SU-DHL-6 (cell line): Measurements from ENCODE around the gene SYNRG.

Experiments
- H2AFZ ChIP-seq: fragments of 200-600 bp; sonication (generic); 2 replicates; pipeline ENCODE4 v1.6.1; 2014; ENCODE audit warnings: low read depth, mild to moderate bottlenecking, moderate library complexity, mixed read lengths, antibody characterized with exemption, low read length; ENCODE audit not compliant: severe bottlenecking
- H3F3A ChIP-seq: fragments of 200-600 bp; shearing (Covaris generic); 2 replicates; pipeline ENCODE4 v1.6.0; 2016; ENCODE audit warnings: antibody characterized with exemption, mild to moderate bottlenecking; ENCODE audit not compliant: insufficient read depth
- H3K27ac ChIP-seq: fragments of 200-600 bp; sonication (generic); 2 replicates; pipeline ENCODE4 v1.5.1; 2016; ENCODE audit warnings: low read depth, mild to moderate bottlenecking, low read length, moderate library complexity, mixed read lengths
- H3K27me3 ChIP-seq: fragments of 200-600 bp; sonication (generic), shearing (Covaris generic); 2 replicates; pipeline ENCODE4 v1.6.0; 2014; ENCODE audit warnings: mild to moderate bottlenecking, low read length
- H3K36me3 ChIP-seq: fragments of 200-600 bp; sonication (generic); 2 replicates; pipeline ENCODE4 v1.6.1; 2014; ENCODE audit warnings: mild to moderate bottlenecking, low read length, mixed read lengths
- H3K4me2 ChIP-seq: fragments of 300-600, 200-600 bp; shearing (Covaris generic), sonication (generic); 2 replicates; pipeline ENCODE4 v1.6.0; 2014; ENCODE audit warnings: low read length, low read depth, mild to moderate bottlenecking; ENCODE audit not compliant: poor library complexity, severe bottlenecking
- H3K4me3 ChIP-seq: fragments of 200-600 bp; sonication (generic); 2 replicates; pipeline ENCODE4 v1.5.1; 2014; ENCODE audit warnings: antibody characterized with exemption, low read length, mild to moderate bottlenecking, mixed read lengths; ENCODE audit not compliant: insufficient read depth, poor library complexity, severe bottlenecking
- H3K79me2 ChIP-seq: fragments of 200-600 bp; sonication (generic); 2 replicates; pipeline ENCODE4 v1.6.1; 2014; ENCODE audit warnings: mild to moderate bottlenecking, low read length, moderate library complexity; ENCODE audit not compliant: insufficient read depth
- H3K9ac ChIP-seq: fragments of 200-600 bp; sonication (generic); 2 replicates; pipeline ENCODE4 v1.7.0; 2014; ENCODE audit warnings: mild to moderate bottlenecking, low read length
- H3K9me2 ChIP-seq: fragments of 200-600 bp; sonication (generic); replicated peaks from 2 replicates; pipeline ENCODE4 v1.6.1; 2014; ENCODE audit warnings: low read length; ENCODE audit not compliant: insufficient read depth
- H3K9me3 ChIP-seq: fragments of 200-600 bp; sonication (generic); 2 replicates; pipeline ENCODE4 v1.6.1; 2014; ENCODE audit warnings: low read length, mixed read lengths; ENCODE audit not compliant: insufficient read depth
- H4K20me1 ChIP-seq: fragments of 200-600 bp; sonication (generic); 2 replicates; pipeline ENCODE4 v1.6.1; 2014; ENCODE audit warnings: low read depth, mild to moderate bottlenecking, antibody characterized with exemption, low read length, moderate library complexity, mixed read lengths
- EZH2phosphoT487 ChIP-seq: fragments of 200-600 bp; sonication (generic), shearing (Covaris generic); conservative IDR thresholded peaks from 2 replicates; pipeline ENCODE4 v1.6.1; 2018; ENCODE audit warnings: mild to moderate bottlenecking, antibody characterized with exemption, low read length, moderate library complexity, mixed read lengths
- TF ChIP-seq, protein P1 (sequence below): fragments of 200-600 bp; sonication (generic); IDR thresholded peaks from one replicate; pipeline ENCODE4 v1.5.1; 2017; ENCODE audit warnings: antibody characterized with exemption, mild to moderate bottlenecking, low read length, moderate library complexity; ENCODE audit not compliant: insufficient read depth, poor library complexity, severe bottlenecking

The SYNRG gene

DNA sequence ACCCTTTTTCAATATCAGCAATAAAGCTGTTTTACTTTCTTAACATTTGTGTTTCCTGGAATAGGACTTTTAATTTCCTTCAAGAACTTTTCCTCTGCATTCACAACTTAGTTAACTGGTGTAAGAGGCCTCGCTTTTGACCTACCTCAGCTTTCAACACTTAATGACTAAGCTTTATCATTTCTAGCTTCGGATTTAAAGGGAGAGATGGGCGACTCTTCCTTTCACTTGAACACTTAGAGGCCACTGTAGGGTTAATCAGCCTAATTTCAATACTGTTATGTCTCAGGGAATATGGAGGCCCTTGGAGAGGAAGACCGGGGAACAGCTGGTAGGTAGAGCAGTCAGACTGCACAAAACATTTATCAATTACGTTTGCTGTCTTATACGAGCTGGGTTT lies 4.7 kb downstream of the SYNRG start:
- Histone ChIP-seq H3K4me2 (no peak overlapping the region), H3K79me2 (peaks cover 84% of the 10 kb centered on the region), H3K9me2 (no peaks in the 10 kb centered on the region), H2AFZ (no peak overlapping the region), H3F3A (peaks cover 27% of the 10 kb centered on the region), H4K20me1 (peaks cover 3% of the 10 kb centered on the region; the same call in 1 of the 2 replicates), H3K9me3 (no peaks in the 10 kb centered on the region), H3K9ac (no peak overlapping the region), H3K27ac (no peak overlapping the region), H3K4me3 (no peak overlapping the region), H3K27me3 (no peaks in the 10 kb centered on the region), H3K36me3 (peaks cover 17% of the 10 kb centered on the region; the same call in 1 of the 2 replicates)
- TF ChIP-seq, protein P1, sequence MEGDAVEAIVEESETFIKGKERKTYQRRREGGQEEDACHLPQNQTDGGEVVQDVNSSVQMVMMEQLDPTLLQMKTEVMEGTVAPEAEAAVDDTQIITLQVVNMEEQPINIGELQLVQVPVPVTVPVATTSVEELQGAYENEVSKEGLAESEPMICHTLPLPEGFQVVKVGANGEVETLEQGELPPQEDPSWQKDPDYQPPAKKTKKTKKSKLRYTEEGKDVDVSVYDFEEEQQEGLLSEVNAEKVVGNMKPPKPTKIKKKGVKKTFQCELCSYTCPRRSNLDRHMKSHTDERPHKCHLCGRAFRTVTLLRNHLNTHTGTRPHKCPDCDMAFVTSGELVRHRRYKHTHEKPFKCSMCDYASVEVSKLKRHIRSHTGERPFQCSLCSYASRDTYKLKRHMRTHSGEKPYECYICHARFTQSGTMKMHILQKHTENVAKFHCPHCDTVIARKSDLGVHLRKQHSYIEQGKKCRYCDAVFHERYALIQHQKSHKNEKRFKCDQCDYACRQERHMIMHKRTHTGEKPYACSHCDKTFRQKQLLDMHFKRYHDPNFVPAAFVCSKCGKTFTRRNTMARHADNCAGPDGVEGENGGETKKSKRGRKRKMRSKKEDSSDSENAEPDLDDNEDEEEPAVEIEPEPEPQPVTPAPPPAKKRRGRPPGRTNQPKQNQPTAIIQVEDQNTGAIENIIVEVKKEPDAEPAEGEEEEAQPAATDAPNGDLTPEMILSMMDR, result no peak
- no peak for TF ChIP-seq EZH2phosphoT487

DNA sequence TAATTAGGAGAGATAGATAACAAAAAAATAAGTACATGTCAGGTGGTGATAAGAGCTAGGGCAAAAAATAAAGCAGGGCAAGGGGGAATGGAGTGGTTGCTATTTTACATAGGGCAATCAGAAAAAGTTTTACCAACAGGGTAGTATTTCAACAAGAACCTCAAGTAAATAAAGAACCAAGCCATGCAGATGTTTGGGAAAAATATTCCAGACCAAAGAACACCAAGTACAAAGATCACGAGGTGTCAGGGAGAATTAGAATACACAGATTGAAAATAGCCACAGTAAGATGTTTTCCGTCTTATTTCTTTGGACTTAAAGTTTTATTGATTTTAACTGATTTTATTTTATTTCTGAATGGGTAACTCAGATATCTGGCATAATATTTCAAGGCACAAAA lies 11.1 kb downstream of the SYNRG start:
- Histone ChIP-seq H4K20me1 (peaks cover 3% of the 10 kb centered on the region; the same call in 1 of the 2 replicates), H3F3A (peaks cover 5% of the 10 kb centered on the region; the same call in 1 of the 2 replicates), H3K79me2 (peaks cover 42% of the 10 kb centered on the region), H3K9me2 (no peaks in the 10 kb centered on the region), H3K4me2 (no peak overlapping the region), H3K36me3 (peaks cover 30% of the 10 kb centered on the region), H2AFZ (no peak overlapping the region), H3K27me3 (no peaks in the 10 kb centered on the region), H3K4me3 (no peak overlapping the region), H3K9ac (no peak overlapping the region), H3K27ac (no peak overlapping the region), H3K9me3 (no peaks in the 10 kb centered on the region)
- TF ChIP-seq, protein P1, result no peak
- TF ChIP-seq EZH2phosphoT487, result no peak

DNA sequence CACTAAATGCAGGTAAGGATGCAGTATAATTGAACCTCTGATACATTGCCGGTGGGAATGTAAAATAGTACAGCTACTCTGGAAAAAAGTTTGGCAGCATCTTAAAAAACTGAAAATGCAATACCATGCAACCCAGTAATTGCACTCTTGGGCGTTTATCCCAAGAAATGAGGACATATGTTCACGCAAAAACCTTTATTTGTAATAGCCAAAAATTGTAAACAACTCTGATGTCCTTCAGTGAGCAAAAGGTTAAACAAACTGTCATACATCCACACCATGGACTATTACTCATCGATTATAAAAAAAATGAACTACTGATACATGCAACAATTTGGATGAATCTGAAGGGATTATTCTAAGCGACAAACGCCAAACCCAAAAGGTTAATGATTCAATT lies 16.9 kb downstream of the SYNRG start:
- Histone ChIP-seq H3K27me3 (no peaks in the 10 kb centered on the region), H3K4me2 (no peak overlapping the region), H2AFZ (no peak overlapping the region), H3K4me3 (no peak overlapping the region), H3K36me3 (peaks cover 33% of the 10 kb centered on the region), H4K20me1 (peaks cover 24% of the 10 kb centered on the region), H3K9me2 (no peaks in the 10 kb centered on the region), H3F3A (peaks cover 18% of the 10 kb centered on the region; the same call in 1 of the 2 replicates), H3K79me2 (peaks cover 69% of the 10 kb centered on the region), H3K27ac (no peak overlapping the region), H3K9ac (no peak overlapping the region), H3K9me3 (no peaks in the 10 kb centered on the region)
- TF ChIP-seq EZH2phosphoT487, result no peak
- TF ChIP-seq, protein P1, result no peak
